ENCODE data around the gene LRG1. TPM values are rescaled to one million over a fixed set of nuclear protein-coding genes. Genes with fewer than 3 reads are reported as not detected.
A peak's percentile ranks its signal among the peaks of the same experiment; 100 is the strongest.

LRG1 gene
- total and polyA plus RNA-seq, 2 of the 13 experiments (the other 11 are each of a cell fraction or from before 2014, with no cell fraction given): 12.0 to 39.3 TPM

DNA sequence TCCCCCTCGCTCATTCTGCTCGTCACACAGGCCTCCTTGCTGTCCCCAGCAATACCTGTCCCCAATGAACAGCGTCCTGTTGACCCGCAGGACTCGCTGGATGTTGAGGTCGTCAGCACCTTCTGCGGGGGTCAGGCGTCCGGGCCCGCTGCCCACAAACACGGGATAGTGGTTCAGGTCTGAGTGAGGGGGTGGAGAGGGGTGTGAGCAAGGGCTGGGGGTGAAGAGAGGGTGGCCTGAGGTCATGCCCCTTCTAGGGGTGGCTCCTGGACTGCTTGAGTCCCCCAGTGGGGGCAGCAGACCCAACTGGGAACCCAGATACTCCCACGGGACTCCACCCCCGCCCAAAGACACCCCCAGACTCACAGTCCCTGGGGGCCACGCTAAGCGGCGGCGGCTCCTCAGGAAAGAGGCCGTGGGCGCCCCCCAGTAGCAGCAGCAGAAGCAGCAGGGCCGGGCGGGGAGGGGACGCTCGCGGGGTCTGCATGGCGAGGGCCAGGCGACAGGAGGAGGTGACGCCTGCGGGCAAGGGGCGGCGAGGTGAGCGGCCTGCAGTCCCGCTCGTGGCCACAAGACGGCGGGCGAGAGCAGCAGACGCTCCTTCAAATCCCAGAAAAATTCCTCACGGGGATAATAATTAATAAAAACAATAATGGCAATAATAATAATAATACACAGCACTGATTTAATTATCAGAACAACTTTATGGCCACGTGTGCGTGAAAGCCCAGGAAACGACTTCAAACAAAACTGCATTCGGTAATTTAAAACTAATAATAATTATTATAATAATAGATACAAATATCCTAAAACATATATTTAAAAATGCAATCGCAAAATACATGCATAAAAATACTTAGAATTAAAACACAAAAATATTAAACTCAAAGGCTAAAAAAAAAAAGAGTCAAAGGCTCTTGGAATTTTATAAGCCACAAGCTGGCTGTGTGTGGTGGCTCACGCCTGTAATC is 18.4 kb upstream of the LRG1 start (continued):
- TF ChIP-seq HOXA3 (CRISPR knock-in tag; IDR thresholded peaks at IDR 0.05) (peak; percentile 26; the same call in 1 of the 2 replicates), ELF4 (CRISPR knock-in tag; IDR thresholded peaks at IDR 0.05; ENCODE audit: borderline replicate concordance) (no peak), ZNF207 (IDR thresholded peaks at IDR 0.05; ENCODE audit: borderline replicate concordance) (no peak), NR2C2 (CRISPR knock-in tag; IDR thresholded peaks at IDR 0.05; ENCODE audit: borderline replicate concordance) (no peak), ZNF550 (CRISPR knock-in tag; IDR thresholded peaks at IDR 0.05; ENCODE audit: borderline replicate concordance) (no peak), ZNF563 (CRISPR knock-in tag; IDR thresholded peaks at IDR 0.05) (no peak), U2AF1 (optimal IDR thresholded peaks at IDR 0.05; ENCODE audit: low read depth, low read length) (no peak), ZNF674 (CRISPR knock-in tag; IDR thresholded peaks at IDR 0.05; ENCODE audit: low read depth) (no peak), ZNF629 (CRISPR knock-in tag; conservative IDR thresholded peaks at IDR 0.05) (no peak), GABPB1 (CRISPR knock-in tag; IDR thresholded peaks at IDR 0.05) (peak; percentile 42; the same call in 1 of the 2 replicates), DMAP1 (CRISPR knock-in tag; IDR thresholded peaks at IDR 0.05) (no peak)
- TF ChIP-seq, protein P1, sequence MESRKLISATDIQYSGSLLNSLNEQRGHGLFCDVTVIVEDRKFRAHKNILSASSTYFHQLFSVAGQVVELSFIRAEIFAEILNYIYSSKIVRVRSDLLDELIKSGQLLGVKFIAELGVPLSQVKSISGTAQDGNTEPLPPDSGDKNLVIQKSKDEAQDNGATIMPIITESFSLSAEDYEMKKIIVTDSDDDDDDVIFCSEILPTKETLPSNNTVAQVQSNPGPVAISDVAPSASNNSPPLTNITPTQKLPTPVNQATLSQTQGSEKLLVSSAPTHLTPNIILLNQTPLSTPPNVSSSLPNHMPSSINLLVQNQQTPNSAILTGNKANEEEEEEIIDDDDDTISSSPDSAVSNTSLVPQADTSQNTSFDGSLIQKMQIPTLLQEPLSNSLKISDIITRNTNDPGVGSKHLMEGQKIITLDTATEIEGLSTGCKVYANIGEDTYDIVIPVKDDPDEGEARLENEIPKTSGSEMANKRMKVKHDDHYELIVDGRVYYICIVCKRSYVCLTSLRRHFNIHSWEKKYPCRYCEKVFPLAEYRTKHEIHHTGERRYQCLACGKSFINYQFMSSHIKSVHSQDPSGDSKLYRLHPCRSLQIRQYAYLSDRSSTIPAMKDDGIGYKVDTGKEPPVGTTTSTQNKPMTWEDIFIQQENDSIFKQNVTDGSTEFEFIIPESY (CRISPR knock-in tag; IDR thresholded peaks at IDR 0.05): peak; percentile 97
- TF ChIP-seq, protein P2, sequence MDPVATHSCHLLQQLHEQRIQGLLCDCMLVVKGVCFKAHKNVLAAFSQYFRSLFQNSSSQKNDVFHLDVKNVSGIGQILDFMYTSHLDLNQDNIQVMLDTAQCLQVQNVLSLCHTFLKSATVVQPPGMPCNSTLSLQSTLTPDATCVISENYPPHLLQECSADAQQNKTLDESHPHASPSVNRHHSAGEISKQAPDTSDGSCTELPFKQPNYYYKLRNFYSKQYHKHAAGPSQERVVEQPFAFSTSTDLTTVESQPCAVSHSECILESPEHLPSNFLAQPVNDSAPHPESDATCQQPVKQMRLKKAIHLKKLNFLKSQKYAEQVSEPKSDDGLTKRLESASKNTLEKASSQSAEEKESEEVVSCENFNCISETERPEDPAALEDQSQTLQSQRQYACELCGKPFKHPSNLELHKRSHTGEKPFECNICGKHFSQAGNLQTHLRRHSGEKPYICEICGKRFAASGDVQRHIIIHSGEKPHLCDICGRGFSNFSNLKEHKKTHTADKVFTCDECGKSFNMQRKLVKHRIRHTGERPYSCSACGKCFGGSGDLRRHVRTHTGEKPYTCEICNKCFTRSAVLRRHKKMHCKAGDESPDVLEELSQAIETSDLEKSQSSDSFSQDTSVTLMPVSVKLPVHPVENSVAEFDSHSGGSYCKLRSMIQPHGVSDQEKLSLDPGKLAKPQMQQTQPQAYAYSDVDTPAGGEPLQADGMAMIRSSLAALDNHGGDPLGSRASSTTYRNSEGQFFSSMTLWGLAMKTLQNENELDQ (CRISPR knock-in tag; IDR thresholded peaks at IDR 0.05; ENCODE audit: borderline replicate concordance): no peak
- TF ChIP-seq, protein P3, sequence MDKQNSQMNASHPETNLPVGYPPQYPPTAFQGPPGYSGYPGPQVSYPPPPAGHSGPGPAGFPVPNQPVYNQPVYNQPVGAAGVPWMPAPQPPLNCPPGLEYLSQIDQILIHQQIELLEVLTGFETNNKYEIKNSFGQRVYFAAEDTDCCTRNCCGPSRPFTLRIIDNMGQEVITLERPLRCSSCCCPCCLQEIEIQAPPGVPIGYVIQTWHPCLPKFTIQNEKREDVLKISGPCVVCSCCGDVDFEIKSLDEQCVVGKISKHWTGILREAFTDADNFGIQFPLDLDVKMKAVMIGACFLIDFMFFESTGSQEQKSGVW (CRISPR knock-in tag; IDR thresholded peaks at IDR 0.05; ENCODE audit: borderline replicate concordance): no peak
- TF ChIP-seq, protein P4, sequence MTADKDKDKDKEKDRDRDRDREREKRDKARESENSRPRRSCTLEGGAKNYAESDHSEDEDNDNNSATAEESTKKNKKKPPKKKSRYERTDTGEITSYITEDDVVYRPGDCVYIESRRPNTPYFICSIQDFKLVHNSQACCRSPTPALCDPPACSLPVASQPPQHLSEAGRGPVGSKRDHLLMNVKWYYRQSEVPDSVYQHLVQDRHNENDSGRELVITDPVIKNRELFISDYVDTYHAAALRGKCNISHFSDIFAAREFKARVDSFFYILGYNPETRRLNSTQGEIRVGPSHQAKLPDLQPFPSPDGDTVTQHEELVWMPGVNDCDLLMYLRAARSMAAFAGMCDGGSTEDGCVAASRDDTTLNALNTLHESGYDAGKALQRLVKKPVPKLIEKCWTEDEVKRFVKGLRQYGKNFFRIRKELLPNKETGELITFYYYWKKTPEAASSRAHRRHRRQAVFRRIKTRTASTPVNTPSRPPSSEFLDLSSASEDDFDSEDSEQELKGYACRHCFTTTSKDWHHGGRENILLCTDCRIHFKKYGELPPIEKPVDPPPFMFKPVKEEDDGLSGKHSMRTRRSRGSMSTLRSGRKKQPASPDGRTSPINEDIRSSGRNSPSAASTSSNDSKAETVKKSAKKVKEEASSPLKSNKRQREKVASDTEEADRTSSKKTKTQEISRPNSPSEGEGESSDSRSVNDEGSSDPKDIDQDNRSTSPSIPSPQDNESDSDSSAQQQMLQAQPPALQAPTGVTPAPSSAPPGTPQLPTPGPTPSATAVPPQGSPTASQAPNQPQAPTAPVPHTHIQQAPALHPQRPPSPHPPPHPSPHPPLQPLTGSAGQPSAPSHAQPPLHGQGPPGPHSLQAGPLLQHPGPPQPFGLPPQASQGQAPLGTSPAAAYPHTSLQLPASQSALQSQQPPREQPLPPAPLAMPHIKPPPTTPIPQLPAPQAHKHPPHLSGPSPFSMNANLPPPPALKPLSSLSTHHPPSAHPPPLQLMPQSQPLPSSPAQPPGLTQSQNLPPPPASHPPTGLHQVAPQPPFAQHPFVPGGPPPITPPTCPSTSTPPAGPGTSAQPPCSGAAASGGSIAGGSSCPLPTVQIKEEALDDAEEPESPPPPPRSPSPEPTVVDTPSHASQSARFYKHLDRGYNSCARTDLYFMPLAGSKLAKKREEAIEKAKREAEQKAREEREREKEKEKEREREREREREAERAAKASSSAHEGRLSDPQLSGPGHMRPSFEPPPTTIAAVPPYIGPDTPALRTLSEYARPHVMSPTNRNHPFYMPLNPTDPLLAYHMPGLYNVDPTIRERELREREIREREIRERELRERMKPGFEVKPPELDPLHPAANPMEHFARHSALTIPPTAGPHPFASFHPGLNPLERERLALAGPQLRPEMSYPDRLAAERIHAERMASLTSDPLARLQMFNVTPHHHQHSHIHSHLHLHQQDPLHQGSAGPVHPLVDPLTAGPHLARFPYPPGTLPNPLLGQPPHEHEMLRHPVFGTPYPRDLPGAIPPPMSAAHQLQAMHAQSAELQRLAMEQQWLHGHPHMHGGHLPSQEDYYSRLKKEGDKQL (CRISPR knock-in tag; IDR thresholded peaks at IDR 0.05; ENCODE audit: low read depth): no peak
- TF ChIP-seq, protein P5, sequence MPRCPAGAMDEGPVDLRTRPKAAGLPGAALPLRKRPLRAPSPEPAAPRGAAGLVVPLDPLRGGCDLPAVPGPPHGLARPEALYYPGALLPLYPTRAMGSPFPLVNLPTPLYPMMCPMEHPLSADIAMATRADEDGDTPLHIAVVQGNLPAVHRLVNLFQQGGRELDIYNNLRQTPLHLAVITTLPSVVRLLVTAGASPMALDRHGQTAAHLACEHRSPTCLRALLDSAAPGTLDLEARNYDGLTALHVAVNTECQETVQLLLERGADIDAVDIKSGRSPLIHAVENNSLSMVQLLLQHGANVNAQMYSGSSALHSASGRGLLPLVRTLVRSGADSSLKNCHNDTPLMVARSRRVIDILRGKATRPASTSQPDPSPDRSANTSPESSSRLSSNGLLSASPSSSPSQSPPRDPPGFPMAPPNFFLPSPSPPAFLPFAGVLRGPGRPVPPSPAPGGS (CRISPR knock-in tag; IDR thresholded peaks at IDR 0.05): no peak
